ENCODE measurements around the gene THSD7A. TPM values are rescaled to one million over a fixed set of nuclear protein-coding genes. Genes with fewer than 3 reads are reported as not detected.

The THSD7A gene
- total and polyA plus RNA-seq, 2 of the 8 experiments (the other 6 are each of a cell fraction or from before 2014, with no cell fraction given) = 0.44 to 1.2 TPM

DNA sequence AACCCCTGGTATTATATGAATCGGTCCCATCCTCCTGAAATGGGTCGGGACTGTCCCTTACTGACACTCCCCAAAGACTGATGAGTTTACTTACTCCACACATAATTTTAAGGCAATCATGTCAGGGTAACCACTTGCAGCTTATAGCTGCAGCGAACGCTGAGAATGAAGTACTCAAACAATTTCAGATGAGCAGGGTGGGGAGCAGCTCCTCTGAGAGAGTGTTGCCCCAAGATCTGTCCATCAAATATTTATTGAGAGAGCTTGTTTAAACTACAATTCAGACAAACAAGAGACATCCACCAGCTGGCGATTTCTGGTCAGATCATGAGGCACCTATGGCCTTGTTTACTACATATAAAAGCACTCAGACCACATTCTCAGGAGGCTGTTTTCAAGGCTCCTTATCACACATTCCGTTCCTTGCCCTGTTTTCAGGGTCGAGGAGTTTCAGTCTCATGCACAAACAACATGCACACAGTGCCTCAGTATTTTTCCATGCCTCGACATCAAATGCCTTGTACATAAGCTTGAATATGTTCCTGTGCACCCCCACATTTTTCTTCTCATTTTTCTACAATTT is 80.1 kb downstream of the THSD7A start (continued):
- TF ChIP-seq EZH2 (IDR thresholded peaks at IDR 0.05; ENCODE audit: low read depth, low read length, severe bottlenecking) (no peak), KDM1A (IDR thresholded peaks at IDR 0.05; ENCODE audit: borderline replicate concordance, low read length) (no peak), TAF1 (IDR thresholded peaks at IDR 0.05; ENCODE audit: low read depth, low read length) (no peak)

Measured in H1 (cell line).